HepG2 (cell line): Measurements from ENCODE around the gene USP24. TPM values are rescaled to one million over a fixed set of nuclear protein-coding genes. Genes with fewer than 3 reads are reported as not detected.

Source experiments
- ATAC-seq: fragments of 200-7000 bp; cut with Tn5 transposase; 3 replicates; pipeline ENCODE4 v1.9.1; 2020; ENCODE audit warnings: mild to moderate bottlenecking, moderate library complexity
- BruUV-seq: library from RNA; stranded (reverse); fragments of 400-500 nt; replicated peaks from 2 replicates; lab custom pipeline; 2021; lab: Mats Ljungman, UMichigan
- CTCF ChIA-PET: fragments of 300-600 bp; formaldehyde crosslinking; extraction: SDS; loops from one replicate; lab custom pipeline; 2021; ENCODE audit warnings: low total read pairs, inconsistent platforms, low intra/inter-chr PET ratio; lab: Yijun Ruan, JAX
- POLR2A ChIA-PET: fragments of 350-600 bp; sonication (Branson Sonifier 250); formaldehyde crosslinking; loops from one replicate; lab custom pipeline; 2020; ENCODE audit warnings: antibody characterized with exemption, inconsistent platforms; lab: Yijun Ruan, JAX
- DNase-seq: peaks from one replicate; pipeline ENCODE4 v3.0.0-alpha.2; 2015; ENCODE audit warnings: low spot score
- FAIRE-seq: peaks from 3 replicates; lab custom pipeline; 2011; peaks lifted over from hg19 to GRCh38; lab: Jason Lieb, UNC
- H2AFZ ChIP-seq: one replicate; pipeline ENCODE4 v1.6.1; 2011; ENCODE audit warnings: low read length, inconsistent platforms
- H3K27ac ChIP-seq: fragments of 300-600 bp; 3 replicates; pipeline ENCODE4 v1.8.0; 2011; ENCODE audit warnings: mixed run types, mild to moderate bottlenecking, mixed read lengths, low read length, inconsistent platforms; ENCODE audit not compliant: insufficient read depth; ENCODE audit errors: extremely low read length
- H3K27me3 ChIP-seq, 2 experiments: fragments of 200-600 bp in 1 of 2; 2 replicates in 1 of 2; 3 replicates in 1 of 2; pipeline versions ENCODE4 v1.6.0 to v1.8.0; 2011; ENCODE audit warnings: low read length in 2 of 2, mild to moderate bottlenecking in 2 of 2, moderate library complexity in 2 of 2, inconsistent platforms in 1 of 2; ENCODE audit not compliant: insufficient read depth in 2 of 2, control insufficient read depth in 1 of 2
- H3K36me3 ChIP-seq, 2 experiments: fragments of 200-600 bp in 1 of 2; replicated peaks in 1 of 2; 2 replicates in 1 of 2; 3 replicates in 1 of 2; pipeline versions ENCODE4 v1.5.1 to v1.8.0; 2011; ENCODE audit warnings: low read length in 2 of 2, inconsistent platforms in 1 of 2; ENCODE audit not compliant: insufficient read depth in 2 of 2, control insufficient read depth in 1 of 2
- H3K4me1 ChIP-seq: 2 replicates; pipeline ENCODE4 v1.5.1; 2012; ENCODE audit warnings: low read length, inconsistent platforms; ENCODE audit not compliant: insufficient read depth
- H3K4me2 ChIP-seq: 2 replicates; pipeline ENCODE4 v1.6.0; 2011; ENCODE audit warnings: low read depth, low read length, inconsistent platforms
- H3K4me3 ChIP-seq, 3 experiments: fragments of 200-600 bp in 1 of 3; sonication (generic), shearing (Covaris generic) in 1 of 3; replicated peaks in 1 of 3; 2 replicates each; pipeline ENCODE4 v1.5.1; 2011 to 2016; ENCODE audit warnings: low read length in 3 of 3, inconsistent platforms in 2 of 3, low read depth in 2 of 3, mild to moderate bottlenecking in 2 of 3, control low read depth in 1 of 3, mixed read lengths in 1 of 3; ENCODE audit not compliant: insufficient read depth in 1 of 3
- H3K79me2 ChIP-seq: one replicate; pipeline ENCODE4 v1.6.1; 2011; ENCODE audit warnings: low read length, inconsistent platforms; ENCODE audit not compliant: insufficient read depth
- H3K9ac ChIP-seq: 2 replicates; pipeline ENCODE4 v1.6.0; 2011; ENCODE audit warnings: mild to moderate bottlenecking, low read depth, low read length, inconsistent platforms; ENCODE audit not compliant: insufficient read depth
- H3K9me3 ChIP-seq: 2 replicates; pipeline ENCODE4 v1.5.1; 2012; ENCODE audit warnings: mild to moderate bottlenecking, low read length
- H4K20me1 ChIP-seq: 2 replicates; pipeline ENCODE4 v1.6.0; 2011; ENCODE audit warnings: inconsistent platforms, mild to moderate bottlenecking, low read length, moderate library complexity; ENCODE audit not compliant: insufficient read depth
- AKAP8 ChIP-seq: sonication (generic); formaldehyde crosslinking; IDR thresholded peaks from 2 replicates; pipeline ENCODE4 v1.5.1; 2020; ENCODE audit warnings: mild to moderate bottlenecking, missing genetic modification reagents
- HDAC2 ChIP-seq: sonication (generic); formaldehyde crosslinking; IDR thresholded peaks from 2 replicates; pipeline ENCODE4 v1.4.0; 2020; ENCODE audit warnings: missing genetic modification reagents
- HNF1A ChIP-seq, 2 experiments: sonication (generic) in 1 of 2; formaldehyde crosslinking in 1 of 2; IDR thresholded peaks; 2 replicates each; pipeline versions ENCODE4 v1.4.0 to v1.6.1; 2016 to 2020; ENCODE audit warnings: borderline replicate concordance in 1 of 2, low read depth in 1 of 2, mild to moderate bottlenecking in 1 of 2, missing genetic modification reagents in 1 of 2
- NR2F1 ChIP-seq, 2 experiments: fragments of 450-650 bp in 1 of 2; formaldehyde crosslinking in 1 of 2; IDR thresholded peaks; 2 replicates each; pipeline versions ENCODE4 v1.5.0 to v1.6.1; 2016 to 2020; ENCODE audit warnings: mild to moderate bottlenecking in 1 of 2, missing compliant biosample characterization in 1 of 2, missing genetic modification reagents in 1 of 2, moderate library complexity in 1 of 2
- NR2F2 ChIP-seq: IDR thresholded peaks from 2 replicates; pipeline ENCODE4 v1.6.1; 2012; ENCODE audit warnings: low read depth, inconsistent platforms, borderline replicate concordance
- NR2F6 ChIP-seq, 2 experiments: IDR thresholded peaks; 2 replicates each; pipeline ENCODE4 v1.6.1; 2016; ENCODE audit warnings: antibody characterized with exemption in 1 of 2, mild to moderate bottlenecking in 1 of 2
- POLR2A ChIP-seq, 2 experiments: IDR thresholded peaks; 2 replicates each; pipeline ENCODE4 v1.6.1; 2011; ENCODE audit warnings: low read depth in 2 of 2, low read length in 2 of 2, mild to moderate bottlenecking in 1 of 2, moderate library complexity in 1 of 2; ENCODE audit not compliant: insufficient read depth in 1 of 2
- SMAD9 ChIP-seq: sonication (generic); formaldehyde crosslinking; IDR thresholded peaks from 2 replicates; pipeline ENCODE4 v1.5.1; 2020; ENCODE audit warnings: mild to moderate bottlenecking, missing genetic modification reagents
- ZNF530 ChIP-seq: sonication (generic); formaldehyde crosslinking; IDR thresholded peaks from 2 replicates; pipeline ENCODE4 v1.5.0; 2020; ENCODE audit warnings: low read depth, mild to moderate bottlenecking, missing genetic modification reagents
- ZNF749 ChIP-seq: sonication (generic); formaldehyde crosslinking; IDR thresholded peaks from 2 replicates; pipeline ENCODE4 v1.8.0; 2022; ENCODE audit warnings: mild to moderate bottlenecking, missing genetic modification reagents, moderate library complexity, borderline replicate concordance
- ZNF768 ChIP-seq: sonication (generic); formaldehyde crosslinking; IDR thresholded peaks from 2 replicates; pipeline ENCODE4 v1.4.0; 2020; ENCODE audit warnings: missing genetic modification reagents
- WGBS: methylation state at CpG from one replicate; pipeline ENCODE4 v1.1.6; 2017; ENCODE audit warnings: low lambda C conversion rate; 5-methylcytosine and 5-hydroxymethylcytosine counted together
- in situ Hi-C: cut with HindIII; loops from 2 replicates; pipeline ENCODE4 v1.10.0; 2017; ENCODE audit warnings: low pct_unique_long_range_greater_than_20kb; ENCODE audit not compliant: extremely low pct_ligation_motif_present
- intact Hi-C: fragments of 100-400 bp; cut with micrococcal nuclease; formaldehyde crosslinking; loops from one replicate; pipeline ENCODE4 v1.10.0; 2022; ENCODE audit not compliant: unreplicated experiment
- polyA plus RNA-seq, 8 experiments: library from polyadenylated mRNA; depleted of rRNA in 3 of 8; stranded (reverse) in 7 of 8; unstranded in 1 of 8; fragments of >200 nt; fragmentation: Illumina TruSeq in 4 of 8; extraction: Trizol in 4 of 8; gene quantifications; 2 replicates each; pipeline versions ENCODE4 v1.2.1 to v1.2.3, GENCODE V29; 2011 to 2016; ENCODE audit warnings: low read depth in 4 of 8, missing spikeins in 1 of 8, mixed read lengths in 1 of 8; ENCODE audit not compliant: insufficient read depth in 1 of 8
- total RNA-seq, 5 experiments: library from RNA; depleted of rRNA; stranded (reverse); fragments of >200 nt; fragmentation: Illumina TruSeq; extraction: Trizol; gene quantifications; 2 replicates each; pipeline ENCODE4 v1.2.3, GENCODE V29; 2016; ENCODE audit warnings: low read depth in 1 of 5
- TF ChIP-seq, protein P1 (sequence below): sonication (generic); formaldehyde crosslinking; IDR thresholded peaks from 2 replicates; pipeline ENCODE4 v1.8.1; 2023; ENCODE audit warnings: mild to moderate bottlenecking, missing genetic modification reagents
- TF ChIP-seq, protein P2 (sequence below): sonication (generic); formaldehyde crosslinking; conservative IDR thresholded peaks from 2 replicates; pipeline ENCODE4 v1.4.0; 2020; ENCODE audit warnings: missing genetic modification reagents
- TF ChIP-seq, protein P3 (sequence below): sonication (generic); formaldehyde crosslinking; conservative IDR thresholded peaks from 2 replicates; pipeline ENCODE4 v1.8.0; 2022; ENCODE audit warnings: low read depth, missing genetic modification reagents

Gene USP24
- total and polyA plus RNA-seq, 2 of the 13 experiments (the other 11 are each of a cell fraction or from before 2014, with no cell fraction given): 18.8 to 47.6 TPM

GRCh38 chr1:55128418-55128995 is 86.7 kb downstream of the USP24 start:
- H3K27ac ChIP-seq: no peak overlapping the region

More at GRCh38 chr1:55128418-55128995, 86.7 kb downstream of the USP24 start:
- Histone ChIP-seq H3K9ac (no peak overlapping the region), H3K4me2 (no peak overlapping the region), H3K79me2 (no peaks in the 10 kb centered on the region), H3K36me3 (peaks cover 20 to 86% of the 10 kb centered on the region in 2 experiments), H2AFZ (no peak overlapping the region), H3K4me1 (peaks cover 16% of the 10 kb centered on the region), H3K9me3 (no peaks in the 10 kb centered on the region), H4K20me1 (no peaks in the 10 kb centered on the region), H3K4me3 (no peak overlapping the region), H3K27me3 (no peaks in the 10 kb centered on the region)
- BruUV-seq: no TSS peak
- peak; percentile 7 for DNase-seq
- ChIA-PET POLR2A (no interaction called here), CTCF (no interaction called here)
- no peak for FAIRE-seq
- peak; percentile 33; the same call in 1 of the 3 replicates for ATAC-seq
- intact Hi-C loops: no loop called here
- no peak for TF ChIP-seq ZNF749 (CRISPR knock-in tag)
- 0 out of 2 replicates have a peak, but pooled peaks have one; percentile 29 for TF ChIP-seq HNF1A (IDR thresholded peaks at IDR 0.05; ENCODE audit: low read depth)
- TF ChIP-seq HNF1A (CRISPR knock-in tag; IDR thresholded peaks at IDR 0.05; ENCODE audit: borderline replicate concordance): no peak
- TF ChIP-seq ZNF530: no peak
- TF ChIP-seq, protein P1, sequence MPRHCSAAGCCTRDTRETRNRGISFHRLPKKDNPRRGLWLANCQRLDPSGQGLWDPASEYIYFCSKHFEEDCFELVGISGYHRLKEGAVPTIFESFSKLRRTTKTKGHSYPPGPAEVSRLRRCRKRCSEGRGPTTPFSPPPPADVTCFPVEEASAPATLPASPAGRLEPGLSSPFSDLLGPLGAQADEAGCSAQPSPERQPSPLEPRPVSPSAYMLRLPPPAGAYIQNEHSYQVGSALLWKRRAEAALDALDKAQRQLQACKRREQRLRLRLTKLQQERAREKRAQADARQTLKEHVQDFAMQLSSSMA (CRISPR knock-in tag): no peak
- peak; percentile 54; the same call in 1 of the 2 replicates for TF ChIP-seq NR2F2
- TF ChIP-seq, protein P2, sequence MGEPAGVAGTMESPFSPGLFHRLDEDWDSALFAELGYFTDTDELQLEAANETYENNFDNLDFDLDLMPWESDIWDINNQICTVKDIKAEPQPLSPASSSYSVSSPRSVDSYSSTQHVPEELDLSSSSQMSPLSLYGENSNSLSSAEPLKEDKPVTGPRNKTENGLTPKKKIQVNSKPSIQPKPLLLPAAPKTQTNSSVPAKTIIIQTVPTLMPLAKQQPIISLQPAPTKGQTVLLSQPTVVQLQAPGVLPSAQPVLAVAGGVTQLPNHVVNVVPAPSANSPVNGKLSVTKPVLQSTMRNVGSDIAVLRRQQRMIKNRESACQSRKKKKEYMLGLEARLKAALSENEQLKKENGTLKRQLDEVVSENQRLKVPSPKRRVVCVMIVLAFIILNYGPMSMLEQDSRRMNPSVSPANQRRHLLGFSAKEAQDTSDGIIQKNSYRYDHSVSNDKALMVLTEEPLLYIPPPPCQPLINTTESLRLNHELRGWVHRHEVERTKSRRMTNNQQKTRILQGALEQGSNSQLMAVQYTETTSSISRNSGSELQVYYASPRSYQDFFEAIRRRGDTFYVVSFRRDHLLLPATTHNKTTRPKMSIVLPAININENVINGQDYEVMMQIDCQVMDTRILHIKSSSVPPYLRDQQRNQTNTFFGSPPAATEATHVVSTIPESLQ: no peak
- TF ChIP-seq NR2F1 (CRISPR knock-in tag; IDR thresholded peaks at IDR 0.05): 0 out of 4 replicates have a peak, but pooled peaks of 1 of the 2 experiments have one; percentile 19
- peak; percentile 59; the same call in 1 of the 2 replicates for TF ChIP-seq NR2F6 (IDR thresholded peaks at IDR 0.05)
- TF ChIP-seq NR2F6 (CRISPR knock-in tag; IDR thresholded peaks at IDR 0.05): no peak
- TF ChIP-seq SMAD9 (CRISPR knock-in tag): no peak
- TF ChIP-seq AKAP8 (CRISPR knock-in tag): no peak
- TF ChIP-seq, protein P3, sequence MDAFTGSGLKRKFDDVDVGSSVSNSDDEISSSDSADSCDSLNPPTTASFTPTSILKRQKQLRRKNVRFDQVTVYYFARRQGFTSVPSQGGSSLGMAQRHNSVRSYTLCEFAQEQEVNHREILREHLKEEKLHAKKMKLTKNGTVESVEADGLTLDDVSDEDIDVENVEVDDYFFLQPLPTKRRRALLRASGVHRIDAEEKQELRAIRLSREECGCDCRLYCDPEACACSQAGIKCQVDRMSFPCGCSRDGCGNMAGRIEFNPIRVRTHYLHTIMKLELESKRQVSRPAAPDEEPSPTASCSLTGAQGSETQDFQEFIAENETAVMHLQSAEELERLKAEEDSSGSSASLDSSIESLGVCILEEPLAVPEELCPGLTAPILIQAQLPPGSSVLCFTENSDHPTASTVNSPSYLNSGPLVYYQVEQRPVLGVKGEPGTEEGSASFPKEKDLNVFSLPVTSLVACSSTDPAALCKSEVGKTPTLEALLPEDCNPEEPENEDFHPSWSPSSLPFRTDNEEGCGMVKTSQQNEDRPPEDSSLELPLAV (CRISPR knock-in tag): no peak
- no peak for TF ChIP-seq ZNF768
- TF ChIP-seq HDAC2 (CRISPR knock-in tag): no peak
- no peak for TF ChIP-seq POLR2A (IDR thresholded peaks at IDR 0.05; ENCODE audit: insufficient read depth in 1 of 2, low read depth in 2 of 2, low read length in 2 of 2)
- WGBS: 96% methylated on average over 7 of the region's 7 CpGs
- in situ Hi-C loops: no loop called here
